ENCODE results near the gene KLHL14.

GRCh38 chr18:32629292-32629691 is 143.5 kb downstream of the KLHL14 start:
- TF ChIP-seq CTCF (IDR thresholded peaks at IDR 0.05) (no peak), POLR2A (IDR thresholded peaks at IDR 0.05) (no peak)
